HL-60/S4 treated with retinoic acid at 250 ng/mL for 4 days and 3 days (cell line): ENCODE measurements around the gene TRAF5.

Experiments used
- in situ Hi-C: fragments of 300-500 bp; cut with MboI; formaldehyde crosslinking; loops from 2 replicates; pipeline ENCODE4 v1.7.0; 2022; ENCODE audit warnings: low sequenced_read_pairs

TRAF5 gene

GRCh38 chr1:211326528-211327345 lies at the start of gene TRAF5:
Gene TRAF5 (plus strand): TSS chr1:211326833. CDS start chr1:211353240, 26,407 bp downstream.
- in situ Hi-C loops: loop anchor here (10.0 kb wide), 1 partner anchor 328 kb away; no protein-coding TSS in a partner anchor

- in situ Hi-C loops: no loop called here
These were observed 47.3 kb upstream of the TRAF5 start for GRCh38 chr1:211279340-211279739.

GRCh38 chr1:211280910-211281309 lies 45.7 kb upstream of the TRAF5 start:
- in situ Hi-C loops: no loop called here

- in situ Hi-C loops: no loop called here
These were observed 45.2 kb upstream of the TRAF5 start for GRCh38 chr1:211281320-211282022.

- in situ Hi-C loops: no loop called here
These were observed 44.6 kb upstream of the TRAF5 start for GRCh38 chr1:211282023-211282373.

- in situ Hi-C loops: no loop called here
These were observed 41.4 kb upstream of the TRAF5 start for GRCh38 chr1:211285196-211285595.

- in situ Hi-C loops: no loop called here
These were observed 39.4 kb upstream of the TRAF5 start for GRCh38 chr1:211287218-211287617.

GRCh38 chr1:211292411-211292810 lies 34.2 kb upstream of the TRAF5 start:
- in situ Hi-C loops: no loop called here

- in situ Hi-C loops: no loop called here
These were observed 30.2 kb upstream of the TRAF5 start for GRCh38 chr1:211296396-211296795.

- in situ Hi-C loops: no loop called here
These were observed 21.6 kb upstream of the TRAF5 start for GRCh38 chr1:211305044-211305443.

GRCh38 chr1:211309617-211310016 lies 17.0 kb upstream of the TRAF5 start:
- in situ Hi-C loops: no loop called here

- in situ Hi-C loops: no loop called here
These were observed 13.2 kb upstream of the TRAF5 start for GRCh38 chr1:211313392-211313791.

GRCh38 chr1:211318576-211319280 lies 7.9 kb upstream of the TRAF5 start:
- in situ Hi-C loops: no loop called here

GRCh38 chr1:211319892-211320291 lies 6.7 kb upstream of the TRAF5 start:
- in situ Hi-C loops: loop anchor here (10.0 kb wide), 1 partner anchor 335 kb away; no protein-coding TSS in a partner anchor

- in situ Hi-C loops: loop anchor here (10.0 kb wide), 1 partner anchor 334 kb away; no protein-coding TSS in a partner anchor
These were observed 5.7 kb upstream of the TRAF5 start for GRCh38 chr1:211320980-211321379.

- in situ Hi-C loops: loop anchor here (10.0 kb wide), 1 partner anchor 333 kb away; no protein-coding TSS in a partner anchor
These were observed 5.0 kb upstream of the TRAF5 start for GRCh38 chr1:211321646-211322045.

- in situ Hi-C loops: loop anchor here (10.0 kb wide), 1 partner anchor 331 kb away; no protein-coding TSS in a partner anchor
These were observed 3.2 kb upstream of the TRAF5 start for GRCh38 chr1:211323156-211324063.

- in situ Hi-C loops: loop anchor here (10.0 kb wide), 1 partner anchor 330 kb away; no protein-coding TSS in a partner anchor
These were observed 1.4 kb upstream of the TRAF5 start for GRCh38 chr1:211324992-211325775.

- in situ Hi-C loops: loop anchor here (10.0 kb wide), 1 partner anchor 329 kb away; no protein-coding TSS in a partner anchor
These were observed 499 bp upstream of the TRAF5 start for GRCh38 chr1:211326140-211326527.
